DMS79 (cell line): Measurements from ENCODE around the gene NFIB.

Experiments used
- DNase-seq: peaks from one replicate; lab custom pipeline; 2025; lab: John Stamatoyannopoulos, UW

The NFIB gene

DNA sequence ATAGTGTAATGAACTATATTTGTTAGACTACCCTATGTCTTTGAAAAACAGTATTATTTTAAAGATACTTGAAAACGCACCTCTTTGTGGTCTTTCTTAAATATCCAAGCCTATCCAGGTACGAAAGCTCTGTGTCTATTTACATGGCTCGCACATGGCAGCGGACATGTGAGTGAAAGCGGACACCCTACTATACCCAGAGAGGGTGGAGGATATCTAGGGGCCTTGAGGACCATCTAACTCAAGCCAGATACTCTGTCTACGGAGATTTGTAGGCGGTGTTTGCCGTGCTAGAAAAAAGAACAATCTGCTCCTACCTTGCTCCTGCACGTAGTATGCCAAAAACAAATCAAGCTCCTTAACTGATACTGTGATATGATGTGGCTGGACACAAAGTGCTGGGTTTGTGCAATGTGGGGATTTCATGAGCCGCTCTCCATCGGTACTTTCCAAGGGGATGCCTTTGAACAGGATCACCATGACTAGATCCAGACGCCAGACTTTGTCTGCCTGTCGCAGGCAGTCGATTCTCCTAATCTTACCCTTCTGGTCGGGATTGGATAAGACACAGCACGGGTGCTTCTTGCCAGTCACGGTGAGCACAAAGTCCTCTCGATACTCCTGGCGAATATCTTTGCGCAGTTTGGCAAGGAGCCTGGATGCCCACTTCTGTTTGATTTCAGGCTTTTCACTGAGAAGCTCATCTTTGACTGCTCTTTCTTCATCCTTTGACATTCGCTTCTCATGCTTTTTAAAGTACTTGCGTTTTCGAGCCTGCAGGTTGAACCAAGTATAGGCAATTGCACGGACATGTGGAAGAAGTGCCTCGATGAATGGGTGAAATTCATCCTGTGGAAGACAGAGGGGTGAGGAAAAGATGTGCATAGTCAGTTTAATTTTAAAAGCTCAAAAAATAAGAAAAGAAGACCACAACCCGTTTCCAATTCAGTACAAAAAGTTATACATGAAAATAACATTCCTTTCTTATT, 7.0 kb downstream of the NFIB start:
- peak; percentile 68 for DNase-seq

DNA sequence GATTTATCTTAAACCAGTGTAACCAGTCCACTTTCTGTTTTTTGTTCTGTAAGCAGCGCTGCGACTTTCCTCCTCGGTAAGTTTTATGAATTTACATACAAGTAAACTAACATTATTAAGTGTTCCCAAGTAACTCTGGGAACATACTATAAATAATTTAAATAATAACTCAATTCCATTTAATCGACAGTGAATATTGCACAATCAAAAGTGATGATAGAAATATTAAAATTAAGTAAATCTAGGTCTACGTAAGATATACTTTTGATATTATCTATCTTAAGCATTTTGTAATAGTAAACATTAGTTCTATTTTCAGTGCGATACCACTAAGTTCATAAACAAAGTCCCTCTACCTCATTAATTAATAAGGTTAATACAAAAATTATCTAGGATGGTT, 7.8 kb downstream of the NFIB start:
- no peak for DNase-seq

DNA sequence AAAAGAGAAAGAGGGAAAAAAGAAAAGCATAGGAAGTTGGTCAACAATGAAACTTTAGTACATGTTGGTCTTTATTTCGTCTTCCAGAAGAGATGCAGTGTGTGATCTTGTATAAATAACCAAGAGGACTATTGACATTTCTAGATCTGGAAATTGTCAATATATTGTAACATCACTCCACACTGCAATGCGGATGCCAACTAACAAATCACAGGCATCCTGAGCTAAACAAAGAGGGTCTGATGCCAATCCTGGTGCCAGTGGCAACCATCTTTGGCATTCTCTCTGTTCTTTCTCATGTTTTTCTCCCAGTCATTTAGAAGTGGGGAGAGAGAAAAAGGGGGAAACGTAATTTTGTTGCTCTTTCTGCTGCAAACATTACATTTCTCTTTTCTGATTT, 9.7 kb downstream of the NFIB start:
- no peak for DNase-seq

- DNase-seq = no peak
Observed at GRCh38 chr9:14303521-14303920, 10.4 kb downstream of the NFIB start.

GRCh38 chr9:14303100-14303499, 10.8 kb downstream of the NFIB start:
- no peak for DNase-seq

- no peak for DNase-seq
Observed at GRCh38 chr9:14302405-14302804, 11.5 kb downstream of the NFIB start.

DNA sequence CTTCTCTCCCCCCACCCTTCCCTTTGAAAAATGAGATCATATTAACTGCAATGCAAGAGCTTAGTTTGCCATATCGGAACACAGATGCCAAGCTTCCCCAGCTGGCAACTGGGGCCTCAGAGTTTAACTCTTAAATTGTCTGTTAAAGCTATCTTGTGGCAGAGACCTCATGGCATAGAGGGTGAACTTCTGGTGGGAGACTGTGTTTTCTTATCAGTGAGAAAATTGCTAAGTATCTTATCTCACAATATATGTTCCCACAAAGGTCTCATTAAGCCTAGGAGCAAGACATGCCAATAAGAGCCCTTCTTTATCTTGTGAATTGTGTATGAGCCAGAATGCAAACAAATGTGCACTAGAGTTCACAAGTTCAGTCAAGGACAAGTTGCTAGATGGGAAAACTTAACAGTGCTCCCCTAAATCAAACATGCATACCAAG, 12.3 kb downstream of the NFIB start:
- DNase-seq = no peak

DNA sequence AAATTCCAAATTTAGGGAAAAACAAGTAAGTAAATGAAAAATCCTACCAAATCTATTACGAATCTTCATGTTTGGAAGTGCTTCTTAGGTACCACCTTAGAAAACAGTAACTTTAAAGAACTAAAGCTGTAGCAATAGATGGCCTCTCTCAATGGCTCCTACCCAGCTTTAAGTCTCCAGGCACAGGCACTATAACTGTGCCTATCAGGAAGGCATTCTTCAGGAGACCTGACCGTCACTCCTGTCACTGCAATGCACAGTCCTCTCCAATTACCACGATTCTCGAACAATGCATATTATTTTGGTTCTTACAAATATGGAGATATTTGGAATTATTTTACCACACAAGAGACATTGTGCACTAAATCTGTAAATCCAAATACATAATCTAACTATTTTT, 12.9 kb downstream of the NFIB start:
- no peak for DNase-seq

DNA sequence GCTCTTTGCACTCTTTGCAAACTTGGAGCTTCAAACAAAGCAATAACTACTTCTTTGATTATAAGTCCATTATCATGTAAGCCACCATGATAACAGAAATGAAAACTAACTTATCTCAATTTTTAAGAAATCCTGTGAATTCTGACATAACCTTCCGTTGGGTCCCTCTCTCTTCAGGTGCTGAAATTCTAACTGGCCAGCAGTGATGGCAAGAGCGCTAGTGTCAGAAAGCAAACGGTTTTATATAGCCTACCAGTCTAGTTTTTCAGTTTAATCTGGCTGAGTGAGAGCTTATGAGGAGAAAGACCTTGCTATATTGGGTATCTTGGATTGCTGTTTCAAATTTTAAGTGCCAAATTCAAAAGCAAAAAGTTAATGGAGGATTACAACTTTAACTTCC, 13.4 kb downstream of the NFIB start:
- no peak for DNase-seq

DNA sequence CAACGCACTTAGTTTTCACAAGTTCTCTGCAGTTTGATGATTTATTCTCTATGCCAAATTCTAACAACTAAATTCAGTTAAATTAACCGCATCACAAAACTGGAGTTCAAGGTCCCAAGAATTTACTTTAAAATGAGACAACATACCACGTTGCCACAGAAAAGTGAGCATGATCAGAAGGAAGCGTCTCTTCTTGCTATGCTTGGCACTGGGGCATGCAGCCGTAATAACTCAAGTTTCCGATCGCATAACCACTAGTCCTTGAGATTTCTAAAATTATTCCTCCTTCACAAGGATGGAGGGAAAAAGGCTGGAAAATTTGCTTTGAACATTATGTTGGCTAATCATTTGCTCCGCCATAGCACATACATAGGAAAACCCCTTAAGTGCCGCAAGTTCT, 13.9 kb downstream of the NFIB start:
- no peak for DNase-seq

- DNase-seq = peak; percentile 45
Observed at GRCh38 chr9:14298601-14299022, 15.3 kb downstream of the NFIB start.

DNA sequence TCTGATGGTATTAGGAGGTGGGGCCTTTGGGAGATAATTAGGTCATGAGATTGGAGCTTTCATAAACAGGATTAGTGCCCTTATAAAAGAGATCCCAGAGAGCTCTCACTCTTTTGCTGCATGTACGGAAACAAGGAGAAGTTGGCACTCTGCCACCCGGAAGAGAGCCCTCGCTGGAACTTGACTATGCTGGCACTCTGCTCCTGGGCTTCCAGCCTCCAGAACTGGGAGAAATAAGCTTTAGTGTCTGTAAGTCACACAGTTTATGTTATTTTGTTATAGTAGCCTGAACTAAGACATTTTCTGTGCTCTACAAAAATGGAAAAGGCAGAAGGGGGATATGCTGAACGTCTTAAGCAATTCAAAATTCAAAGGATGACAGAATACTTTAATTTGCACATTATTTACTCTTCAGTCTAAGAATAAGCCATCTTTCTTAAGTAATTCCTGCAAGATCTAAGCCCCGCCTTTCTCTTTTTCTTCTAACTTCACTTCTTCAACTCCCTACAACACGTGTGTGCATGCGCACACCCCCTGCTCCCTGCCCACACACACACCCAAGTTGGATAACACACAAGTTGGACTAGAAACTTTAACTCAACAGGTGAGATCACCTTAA, 17.3 kb downstream of the NFIB start:
- DNase-seq = no peak

DNA sequence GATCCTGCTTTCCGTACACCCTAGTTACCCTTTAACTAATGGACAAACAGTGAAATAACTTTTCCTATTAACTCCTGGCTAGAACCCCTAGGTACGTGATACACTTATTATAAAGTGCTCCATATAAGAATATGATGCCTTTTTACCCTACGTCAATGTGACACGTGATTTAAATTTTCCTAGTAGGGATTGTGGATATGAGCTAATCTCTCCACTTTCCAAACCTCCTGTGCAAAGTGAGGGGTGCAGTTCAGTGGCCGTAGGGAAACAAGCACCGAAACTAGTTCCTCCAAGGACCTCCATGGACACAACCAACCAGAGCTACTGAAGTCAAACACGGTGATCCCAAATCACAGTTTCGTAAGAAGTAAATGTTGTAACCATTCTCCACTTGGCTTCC, 19.3 kb downstream of the NFIB start:
- no peak for DNase-seq

- DNase-seq = no peak
Observed at GRCh38 chr9:14293801-14294200, 20.1 kb downstream of the NFIB start.

DNA sequence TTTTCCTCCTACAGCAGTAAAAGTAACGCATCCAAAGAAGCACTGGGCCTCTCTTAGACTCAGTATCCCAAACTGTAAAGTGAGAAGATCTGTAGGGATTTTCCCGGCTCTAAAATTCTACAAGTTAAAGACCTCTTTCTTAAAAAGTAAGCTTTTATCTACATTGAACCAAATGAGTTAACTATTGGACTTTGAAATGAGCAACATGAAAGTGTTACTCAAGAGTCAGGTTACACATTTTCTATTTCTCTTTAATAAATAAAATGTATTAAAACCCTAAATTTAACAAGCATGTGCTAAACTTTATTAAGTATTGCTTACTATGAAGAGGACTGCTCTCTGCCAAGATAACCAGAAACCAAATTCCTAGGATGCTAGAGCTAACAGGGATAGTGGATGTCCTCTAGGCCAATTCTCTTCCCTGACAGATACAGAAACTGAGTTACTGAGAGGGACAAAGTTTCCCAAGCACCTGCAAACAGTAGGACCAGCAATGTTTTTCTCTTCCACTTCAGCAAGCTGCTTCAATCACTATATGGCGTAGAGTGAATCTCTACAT, 21.7 kb downstream of the NFIB start:
- DNase-seq = no peak

DNA sequence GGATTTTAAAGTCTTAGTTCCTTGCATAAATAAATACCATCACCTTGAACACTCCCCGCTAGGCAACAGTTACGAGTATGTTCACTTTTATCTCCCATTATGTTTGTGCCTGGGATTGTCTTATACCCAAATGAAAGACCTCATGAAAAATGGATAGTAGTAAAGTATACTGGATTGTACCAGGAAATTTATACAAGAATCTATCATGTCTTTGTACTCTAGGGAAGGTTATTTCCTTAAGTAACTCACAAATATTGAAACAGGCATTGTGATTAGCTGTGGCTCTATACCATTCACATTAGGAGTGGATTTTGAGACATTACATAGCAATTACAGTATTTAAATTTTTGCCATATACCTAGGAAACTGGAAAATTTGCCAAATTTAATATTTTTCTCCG, 24.0 kb downstream of the NFIB start:
- DNase-seq = no peak

DNA sequence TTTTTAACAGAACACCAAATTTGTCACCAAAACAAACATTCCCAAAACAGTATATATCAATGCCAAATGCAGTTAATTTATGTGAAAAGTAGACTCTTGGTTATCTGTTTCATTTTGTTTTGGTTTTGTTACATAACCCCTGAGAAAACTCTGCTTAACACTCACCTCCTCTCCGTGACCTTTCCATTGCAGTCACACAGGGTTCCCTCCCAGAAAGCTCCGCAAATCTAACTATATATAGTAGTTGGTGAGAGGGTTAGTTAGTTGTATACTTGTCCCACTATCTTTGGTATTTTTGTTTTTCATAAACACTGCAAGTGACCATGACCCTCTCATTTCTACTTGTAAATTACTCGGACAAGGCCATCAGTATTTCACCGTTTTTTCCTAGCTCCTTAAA, 25.5 kb downstream of the NFIB start:
- no peak for DNase-seq

GRCh38 chr9:14286121-14286520, 27.8 kb downstream of the NFIB start:
- DNase-seq = no peak

GRCh38 chr9:14283276-14283675, 30.7 kb downstream of the NFIB start:
- DNase-seq = no peak

DNA sequence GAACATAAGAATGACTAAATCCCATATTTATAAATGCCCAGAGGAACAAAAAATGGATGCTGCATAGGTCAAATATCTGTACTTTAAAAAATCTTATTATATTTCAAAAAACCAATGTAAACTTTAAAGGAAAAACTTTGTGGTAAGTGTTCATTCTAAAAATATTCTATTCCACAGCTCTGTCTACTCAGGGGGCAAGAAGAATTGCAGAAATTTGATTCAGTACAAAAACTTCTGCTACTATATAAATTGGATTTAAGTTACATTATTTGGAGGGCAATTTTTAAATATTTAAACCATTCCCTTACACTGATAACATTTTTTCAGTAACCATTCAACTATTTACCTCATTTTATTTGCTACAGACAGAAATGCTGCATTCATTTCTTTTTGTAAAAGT, 32.1 kb downstream of the NFIB start:
- no peak for DNase-seq

DNA sequence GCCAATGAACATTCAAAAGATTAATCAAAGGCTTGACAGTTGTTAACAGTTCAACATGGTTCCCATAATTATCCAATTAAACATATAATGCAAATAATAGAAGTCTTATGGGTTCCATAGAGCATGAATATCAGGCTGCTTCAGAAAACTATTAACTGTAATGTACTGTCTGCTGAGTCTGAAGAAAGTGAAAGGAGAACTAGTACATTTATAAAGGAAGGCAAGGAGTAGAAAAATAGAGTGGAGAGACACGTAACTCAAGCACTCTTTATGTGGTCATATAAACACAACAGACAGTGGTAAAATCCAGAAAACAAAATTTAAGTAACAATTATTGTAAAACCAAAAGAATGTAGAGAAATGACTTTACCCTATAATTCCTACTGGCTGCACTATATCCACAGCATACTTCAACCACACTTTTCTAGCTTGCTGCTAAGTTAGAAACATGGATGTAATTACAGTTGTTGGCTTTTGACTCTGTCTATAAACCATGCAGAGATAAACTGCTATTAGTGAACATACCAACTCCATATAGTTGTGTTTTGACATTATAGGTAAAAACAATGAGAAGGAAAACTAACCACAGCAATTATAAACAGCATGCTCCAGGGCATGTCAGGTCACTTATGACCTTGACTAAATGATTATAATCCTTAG, 32.7 kb downstream of the NFIB start:
- DNase-seq = peak; percentile 23

- DNase-seq = no peak
Observed at GRCh38 chr9:14279671-14280070, 34.3 kb downstream of the NFIB start.

GRCh38 chr9:14278291-14278721, 35.6 kb downstream of the NFIB start:
- no peak for DNase-seq
